Peyer's patch (tissue), 4 donors: ENCODE results near the gene CNTNAP2. TPM values are rescaled to one million over a fixed set of nuclear protein-coding genes. Genes with fewer than 3 reads are reported as not detected.

Experiments used
- DNase-seq, 3 donors: peaks; one replicate each; pipeline ENCODE4 v3.0.0-alpha.2; 2017 to 2019
- H3K27ac ChIP-seq, 4 donors: fragments of 200-600 bp; sonication (generic); one replicate each; pipeline ENCODE4 v1.5.1; 2016 to 2019
- H3K27me3 ChIP-seq, 2 donors: fragments of 200-600 bp; sonication (generic); one replicate each; pipeline ENCODE4 v1.5.1; 2019
- H3K36me3 ChIP-seq, 3 donors: fragments of 200-600 bp; sonication (generic); one replicate each; pipeline ENCODE4 v1.5.1; 2016 to 2019
- H3K4me1 ChIP-seq, 4 donors: fragments of 200-600 bp; sonication (generic); one replicate each; pipeline ENCODE4 v1.5.1; 2016 to 2019
- H3K4me3 ChIP-seq, 4 donors: fragments of 200-600 bp; sonication (generic); 1 replicate in 3 of 4; 2 replicates in 1 of 4; pipeline ENCODE4 v1.5.1; 2016 to 2019; ENCODE audit warnings: mild to moderate bottlenecking in 1 of 4
- H3K9me3 ChIP-seq, 4 donors: fragments of 200-600 bp; sonication (generic); one replicate each; pipeline ENCODE4 v1.5.1; 2016 to 2019; ENCODE audit warnings: mild to moderate bottlenecking in 1 of 4
- POLR2A ChIP-seq, 2 donors: fragments of 450-650 bp; IDR thresholded peaks; one replicate each; pipeline ENCODE4 v1.5.1; 2017; ENCODE audit warnings: antibody characterized with exemption in 2 of 2, mild to moderate bottlenecking in 2 of 2, moderate library complexity in 2 of 2
- total RNA-seq, 4 donors: library from RNA; depleted of rRNA; stranded (reverse); fragments of >200 nt; gene quantifications; one replicate each; pipeline ENCODE4 v1.1.0, GENCODE V29; 2016
- TF ChIP-seq, protein P1 (sequence below), 6 experiments: fragments of 450-650 bp in 4 of 6; fragments of 200-600 bp in 2 of 6; sonication (generic) in 1 of 6; IDR thresholded peaks; one replicate each; pipeline ENCODE4 v1.5.1; 2017 to 2019; ENCODE audit warnings: antibody characterized with exemption in 6 of 6, mild to moderate bottlenecking in 3 of 6, moderate library complexity in 1 of 6

CNTNAP2 gene
- total RNA-seq, 4 donors from 2014 or later = 1.5 to 4.9 (median 3.6) TPM

DNA sequence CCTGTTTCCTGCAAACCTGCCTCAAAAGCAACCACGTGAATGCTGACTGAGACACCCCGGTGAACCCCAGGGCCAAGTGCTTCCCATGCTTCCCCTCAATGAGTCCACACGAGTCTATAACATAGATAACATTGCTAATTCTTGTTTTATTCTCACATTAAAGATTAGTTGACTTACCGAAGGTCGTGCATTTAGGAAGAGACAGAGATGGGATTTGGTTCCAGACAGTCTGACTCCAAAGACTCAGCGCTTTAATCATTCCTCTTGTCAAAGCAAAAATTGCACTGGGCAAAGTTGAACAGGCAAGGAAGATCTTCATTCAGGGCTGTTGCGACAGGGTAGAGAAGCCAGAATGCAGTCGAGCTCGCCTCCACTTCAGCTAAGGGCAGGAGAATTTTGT, 2038.4 kb downstream of the CNTNAP2 start:
- no peaks in the 10 kb centered on the region for H3K36me3 ChIP-seq
- peaks cover 0 to 3% (median 0%) of the 10 kb centered on the region in 4 donors for H3K4me1 ChIP-seq
- H3K4me3 ChIP-seq = no peak overlapping the region
- H3K9me3 ChIP-seq = no peaks in the 10 kb centered on the region
- TF ChIP-seq POLR2A (IDR thresholded peaks at IDR 0.05) = no peak
- TF ChIP-seq, protein P1, sequence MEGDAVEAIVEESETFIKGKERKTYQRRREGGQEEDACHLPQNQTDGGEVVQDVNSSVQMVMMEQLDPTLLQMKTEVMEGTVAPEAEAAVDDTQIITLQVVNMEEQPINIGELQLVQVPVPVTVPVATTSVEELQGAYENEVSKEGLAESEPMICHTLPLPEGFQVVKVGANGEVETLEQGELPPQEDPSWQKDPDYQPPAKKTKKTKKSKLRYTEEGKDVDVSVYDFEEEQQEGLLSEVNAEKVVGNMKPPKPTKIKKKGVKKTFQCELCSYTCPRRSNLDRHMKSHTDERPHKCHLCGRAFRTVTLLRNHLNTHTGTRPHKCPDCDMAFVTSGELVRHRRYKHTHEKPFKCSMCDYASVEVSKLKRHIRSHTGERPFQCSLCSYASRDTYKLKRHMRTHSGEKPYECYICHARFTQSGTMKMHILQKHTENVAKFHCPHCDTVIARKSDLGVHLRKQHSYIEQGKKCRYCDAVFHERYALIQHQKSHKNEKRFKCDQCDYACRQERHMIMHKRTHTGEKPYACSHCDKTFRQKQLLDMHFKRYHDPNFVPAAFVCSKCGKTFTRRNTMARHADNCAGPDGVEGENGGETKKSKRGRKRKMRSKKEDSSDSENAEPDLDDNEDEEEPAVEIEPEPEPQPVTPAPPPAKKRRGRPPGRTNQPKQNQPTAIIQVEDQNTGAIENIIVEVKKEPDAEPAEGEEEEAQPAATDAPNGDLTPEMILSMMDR (IDR thresholded peaks at IDR 0.05) = no peak
- no peak for DNase-seq
- H3K27me3 ChIP-seq = no peaks in the 10 kb centered on the region
- no peak overlapping the region for H3K27ac ChIP-seq

DNA sequence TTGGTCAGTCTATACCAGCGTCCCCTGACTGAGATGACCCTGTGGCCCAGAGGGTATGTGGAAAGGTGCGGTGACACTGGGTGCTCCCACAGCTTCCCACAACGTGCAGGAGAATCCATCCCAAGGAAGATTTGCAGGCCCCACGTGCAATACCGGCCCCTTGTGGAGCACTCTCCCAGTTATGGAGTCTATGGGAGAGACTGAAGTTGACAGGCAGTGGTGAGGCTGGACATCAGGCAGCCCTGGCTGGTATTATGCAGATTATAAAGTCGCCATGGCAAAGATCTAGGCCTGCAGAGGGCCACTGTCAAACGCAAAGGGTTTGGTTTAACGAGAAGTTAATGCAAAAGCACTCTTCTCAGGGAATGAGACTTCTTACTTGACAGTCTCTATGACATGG, 2039.2 kb downstream of the CNTNAP2 start:
- H3K27me3 ChIP-seq = no peaks in the 10 kb centered on the region

DNA sequence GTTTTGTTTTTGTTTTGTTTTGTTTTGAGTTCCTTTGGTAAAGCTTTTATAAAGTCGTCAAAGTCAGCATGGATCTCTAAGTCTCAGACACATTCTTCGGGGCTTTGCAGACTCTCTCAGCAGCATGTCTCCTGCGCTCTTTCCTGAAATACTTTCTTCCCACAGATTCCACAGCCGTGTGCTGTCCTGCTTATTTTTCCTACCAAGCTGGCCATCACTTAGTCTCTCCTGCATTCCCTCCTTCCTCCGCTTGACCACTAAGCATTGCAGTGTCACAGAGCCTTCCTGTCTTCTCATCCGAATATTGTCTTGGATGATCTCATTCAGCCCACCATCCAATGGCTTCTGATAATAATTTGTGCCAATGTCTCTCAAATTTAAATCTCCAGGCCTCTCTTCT, 2039.6 kb downstream of the CNTNAP2 start:
- H3K9me3 ChIP-seq = no peaks in the 10 kb centered on the region
- H3K4me1 ChIP-seq = peaks cover 0 to 3% (median 0%) of the 10 kb centered on the region in 4 donors
- no peaks in the 10 kb centered on the region for H3K27me3 ChIP-seq
- no peak for DNase-seq
- TF ChIP-seq, protein P1 (IDR thresholded peaks at IDR 0.05) = no peak
- TF ChIP-seq POLR2A (IDR thresholded peaks at IDR 0.05) = no peak
- no peaks in the 10 kb centered on the region for H3K36me3 ChIP-seq
- no peak overlapping the region for H3K4me3 ChIP-seq
- H3K27ac ChIP-seq = no peak overlapping the region

More for the DNA sequence above, 2039.2 kb downstream of the CNTNAP2 start:
- no peak overlapping the region for H3K27ac ChIP-seq
- peaks cover 0 to 3% (median 0%) of the 10 kb centered on the region in 4 donors for H3K4me1 ChIP-seq
- no peak overlapping the region for H3K4me3 ChIP-seq
- TF ChIP-seq, protein P1 (IDR thresholded peaks at IDR 0.05) = no peak
- TF ChIP-seq POLR2A (IDR thresholded peaks at IDR 0.05) = no peak
- H3K9me3 ChIP-seq = no peaks in the 10 kb centered on the region
- DNase-seq = no peak
- no peaks in the 10 kb centered on the region for H3K36me3 ChIP-seq

DNA sequence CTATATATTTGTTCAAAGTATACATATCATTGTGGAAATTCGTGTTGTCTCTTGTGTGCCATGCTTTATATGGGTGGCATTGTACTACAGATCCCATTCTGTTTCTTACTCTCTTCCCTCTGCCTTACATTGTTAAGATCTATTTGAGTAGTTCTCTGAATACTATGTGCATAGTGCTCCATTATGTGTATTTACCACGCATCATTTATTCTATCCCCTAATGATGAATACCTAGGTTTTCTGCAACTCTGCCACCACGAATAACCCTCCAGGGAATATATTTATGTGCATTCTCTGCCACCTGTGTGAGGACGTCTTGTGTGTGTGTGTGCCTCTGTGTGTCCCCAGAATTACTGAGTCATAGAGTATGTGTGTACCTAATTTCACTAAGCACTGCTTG, 2042.7 kb downstream of the CNTNAP2 start:
- Histone ChIP-seq H3K9me3 (no peaks in the 10 kb centered on the region), H3K27ac (no peak overlapping the region), H3K4me1 (no peaks in the 10 kb centered on the region), H3K27me3 (no peaks in the 10 kb centered on the region), H3K36me3 (no peaks in the 10 kb centered on the region), H3K4me3 (no peak overlapping the region)
- no peak for DNase-seq
- TF ChIP-seq POLR2A (IDR thresholded peaks at IDR 0.05) = no peak
- TF ChIP-seq, protein P1 (IDR thresholded peaks at IDR 0.05) = no peak

DNA sequence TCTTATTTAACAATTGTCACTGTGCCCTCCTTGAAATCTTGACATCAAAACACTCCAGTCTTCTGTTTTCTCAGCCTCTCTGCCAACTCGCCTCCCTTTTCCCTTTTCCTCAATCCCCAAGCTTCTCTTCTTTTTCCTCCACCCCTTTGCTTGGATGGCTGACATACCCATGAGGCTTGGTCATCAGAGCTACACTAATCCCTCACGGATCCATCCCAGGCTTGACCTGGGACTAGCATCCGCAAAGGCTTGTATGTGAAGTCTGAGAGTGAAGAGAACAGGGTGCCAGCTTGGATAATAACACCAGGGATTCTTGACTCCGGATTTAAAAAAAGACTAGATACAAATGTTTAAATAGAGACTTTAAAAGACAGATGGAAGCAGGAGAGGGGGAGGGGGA, 2045.2 kb downstream of the CNTNAP2 start:
- no peak for TF ChIP-seq POLR2A (IDR thresholded peaks at IDR 0.05)
- TF ChIP-seq, protein P1 (IDR thresholded peaks at IDR 0.05) = no peak
- no peak for DNase-seq
- Histone ChIP-seq H3K4me1 (no peaks in the 10 kb centered on the region), H3K27ac (no peak overlapping the region), H3K4me3 (no peak overlapping the region), H3K9me3 (no peaks in the 10 kb centered on the region), H3K27me3 (no peaks in the 10 kb centered on the region), H3K36me3 (no peaks in the 10 kb centered on the region)

DNA sequence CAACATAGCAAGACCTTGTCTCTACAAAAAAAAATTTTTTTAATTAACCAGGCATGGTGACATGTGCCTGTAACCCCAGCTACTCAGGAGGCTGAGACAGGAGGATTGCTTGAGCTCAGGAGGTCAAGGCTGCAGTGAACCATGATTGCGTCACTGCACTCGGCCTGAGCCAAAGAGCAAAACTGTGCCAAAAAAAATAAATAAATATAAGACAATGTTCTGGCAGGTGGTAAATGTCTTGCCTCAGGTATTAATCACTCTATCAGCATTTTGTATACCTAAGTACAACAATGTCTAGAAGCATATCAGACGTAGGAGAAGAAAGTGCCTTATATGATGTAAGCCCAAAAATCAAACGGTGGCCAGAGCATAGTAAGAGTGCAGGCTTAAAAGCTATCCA, 2046.2 kb downstream of the CNTNAP2 start:
- H3K27me3 ChIP-seq = no peaks in the 10 kb centered on the region
- H3K36me3 ChIP-seq = no peaks in the 10 kb centered on the region
- no peaks in the 10 kb centered on the region for H3K4me1 ChIP-seq
- H3K9me3 ChIP-seq = no peaks in the 10 kb centered on the region
- no peak for TF ChIP-seq POLR2A (IDR thresholded peaks at IDR 0.05)
- TF ChIP-seq, protein P1 (IDR thresholded peaks at IDR 0.05) = no peak
- H3K27ac ChIP-seq = no peak overlapping the region
- no peak for DNase-seq
- H3K4me3 ChIP-seq = no peak overlapping the region
